ENCODE measurements around the gene COL25A1.
"Not testable (repeated sequence)": the region's sequence is repeated elsewhere in the genome, so short reads cannot be mapped to it uniquely, and the experiment has no call there.

The COL25A1 gene

DNA sequence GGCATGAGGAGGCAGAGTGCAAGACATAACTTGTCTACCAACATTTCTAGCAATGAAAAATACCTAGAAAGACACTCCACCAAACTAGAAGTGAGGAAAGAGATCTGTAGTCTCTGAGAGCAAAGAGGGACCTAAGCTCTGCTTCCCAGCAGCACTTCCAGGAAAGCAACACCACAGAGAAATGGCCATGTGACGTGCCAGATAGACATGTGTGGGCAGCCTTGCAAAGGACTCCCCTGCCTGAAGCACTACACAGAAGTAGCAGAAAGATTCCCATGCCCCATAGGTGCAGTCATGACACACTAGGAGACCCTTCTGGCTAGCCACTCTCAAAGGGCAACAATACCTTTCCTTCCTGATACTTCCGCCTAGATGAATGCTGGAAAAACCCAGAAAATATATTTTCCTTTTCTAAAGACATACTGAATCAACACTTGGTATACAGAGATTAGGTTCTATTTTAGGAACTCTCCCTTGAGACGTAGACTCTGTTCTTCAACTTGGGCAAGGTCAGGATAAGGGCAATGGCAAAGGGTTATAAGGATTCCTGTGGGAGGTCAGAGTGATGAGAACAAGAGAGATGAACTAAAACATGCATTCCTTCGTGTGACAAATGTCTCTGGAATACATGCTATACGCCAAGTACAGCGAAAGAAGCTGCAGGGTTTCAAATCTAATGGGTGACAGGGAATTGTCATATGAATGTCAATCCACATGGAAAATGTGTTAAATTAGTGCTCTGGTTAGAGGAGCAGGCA is 352.1 kb downstream of the COL25A1 start:
- DNase-seq (ENCODE audit: low spot score) = no peak

DNA sequence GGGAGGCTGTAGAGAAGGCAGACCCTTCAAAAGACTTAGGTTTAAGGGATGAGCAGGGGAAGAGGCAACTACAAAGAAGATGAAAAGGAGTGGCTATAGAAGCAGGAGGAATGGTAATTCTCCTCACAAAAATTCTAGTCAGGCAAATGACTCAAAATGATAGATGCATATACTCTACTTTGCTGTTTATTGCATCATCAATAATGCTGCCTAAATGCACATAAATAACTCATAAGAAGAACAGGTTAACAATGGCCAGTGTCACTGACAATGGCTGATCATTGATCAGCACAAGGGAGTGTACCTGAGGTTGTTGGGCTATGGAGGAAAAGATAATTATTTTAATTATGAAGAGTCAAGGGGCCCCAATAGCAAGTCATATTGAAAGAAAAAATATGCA is 354.9 kb downstream of the COL25A1 start:
- DNase-seq (ENCODE audit: low spot score) = no peak

DNA sequence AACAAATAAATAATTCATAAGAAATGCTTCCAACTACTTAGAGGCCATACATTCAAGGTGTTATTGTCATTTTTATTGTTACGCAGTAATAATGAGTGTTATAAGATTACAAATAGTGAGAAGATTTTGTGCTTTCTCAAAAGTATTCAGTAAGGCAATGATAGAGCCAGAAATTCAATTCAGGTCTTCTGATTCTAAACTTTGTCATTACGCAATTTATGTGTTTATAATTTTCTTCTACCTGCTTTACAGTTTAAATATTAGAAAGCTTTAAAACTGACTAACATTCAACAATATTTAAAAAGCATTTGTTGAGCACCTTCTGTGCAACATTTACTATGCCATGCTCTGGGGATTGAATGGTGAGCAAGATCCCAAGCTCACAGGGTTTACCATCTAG is 356.2 kb downstream of the COL25A1 start:
- DNase-seq (ENCODE audit: low spot score) = no peak

DNA sequence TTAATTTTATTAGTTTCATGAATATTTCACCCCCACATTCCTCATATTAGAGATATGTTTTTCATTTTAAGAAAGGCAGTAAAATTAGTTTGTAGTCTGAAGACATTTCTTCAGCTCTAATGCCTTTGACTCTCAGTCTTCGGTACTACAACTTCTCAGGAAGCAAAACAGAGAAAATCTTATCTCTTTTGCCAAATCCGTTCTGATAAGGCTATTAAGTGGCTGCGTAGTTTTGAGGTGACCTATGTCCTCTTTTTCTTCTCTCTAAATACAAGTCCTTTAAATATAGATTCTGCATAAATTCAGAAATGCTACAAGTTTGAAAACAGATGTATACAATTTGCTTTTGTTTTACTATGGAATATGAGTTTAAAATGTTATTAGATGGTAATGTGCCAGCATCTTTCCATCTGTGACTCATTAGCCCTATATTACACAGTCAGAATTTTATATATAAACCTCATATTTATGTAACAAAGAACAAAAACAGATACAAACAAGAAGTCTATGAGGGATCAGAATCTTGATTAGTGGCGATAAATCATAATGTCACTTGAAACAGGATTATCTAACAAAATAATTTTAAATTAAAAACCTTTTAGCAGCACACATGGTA is 358.4 kb downstream of the COL25A1 start:
- no peak for DNase-seq (ENCODE audit: low spot score)

DNA sequence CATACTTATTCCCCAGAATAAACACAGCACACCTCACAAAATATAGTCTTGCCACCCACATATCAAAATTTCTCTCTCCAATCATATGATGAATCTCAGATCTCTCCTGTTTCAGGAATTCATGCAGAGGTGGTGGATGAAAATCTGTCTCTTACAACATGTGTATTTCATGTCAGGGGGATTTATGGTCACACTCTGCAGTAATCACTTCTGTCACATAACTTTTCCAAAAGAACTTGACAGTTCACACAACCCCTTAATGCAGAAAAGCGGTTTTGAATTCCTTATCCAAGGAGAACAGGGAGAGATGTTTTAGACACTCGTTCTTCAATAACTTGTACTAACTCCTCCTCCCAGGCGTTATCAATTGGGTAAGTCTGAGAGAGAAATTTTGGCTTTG is 359.1 kb downstream of the COL25A1 start:
- DNase-seq (ENCODE audit: low spot score) = no peak

GRCh38 chr4:108941904-108942430 is 360.5 kb downstream of the COL25A1 start:
- no peak for DNase-seq (ENCODE audit: low spot score)

DNA sequence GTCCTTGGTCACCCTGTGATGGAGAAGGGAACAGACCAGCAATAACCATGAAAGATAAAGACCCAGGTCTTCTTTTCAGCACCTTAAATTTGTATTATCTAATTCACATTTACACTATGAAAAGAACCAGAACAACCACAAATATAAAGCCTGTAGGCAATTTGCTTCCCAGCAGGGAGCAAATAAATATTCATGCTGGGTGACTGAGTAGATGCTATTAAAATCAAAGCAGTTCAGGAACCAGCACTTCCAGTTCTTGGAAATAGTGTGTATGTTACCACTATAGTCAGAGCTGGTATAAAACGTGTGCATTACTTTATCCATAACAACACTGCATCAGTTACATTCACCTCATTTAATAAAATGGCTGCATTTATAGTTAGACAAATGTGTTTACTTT is 361.8 kb downstream of the COL25A1 start:
- no peak for DNase-seq (ENCODE audit: low spot score)

DNA sequence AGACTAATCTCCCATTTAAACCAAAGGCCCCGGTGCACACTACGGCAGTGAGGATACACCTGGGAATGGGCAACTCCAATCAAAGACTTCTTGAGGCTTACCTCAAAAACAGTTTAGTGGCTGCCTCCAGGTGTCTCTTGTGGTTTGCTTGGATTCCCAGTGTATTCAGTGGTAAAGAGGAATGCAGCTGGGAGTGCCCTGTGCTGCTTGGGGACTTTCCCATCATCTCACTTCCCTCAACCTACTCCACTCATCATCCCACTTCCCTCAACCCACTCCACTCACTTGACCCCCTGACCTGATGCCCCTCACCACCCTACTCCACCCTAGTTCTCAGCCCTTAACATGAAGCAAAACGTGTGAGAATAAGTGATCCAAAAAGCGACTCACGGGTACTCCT is 362.3 kb downstream of the COL25A1 start:
- no peak for DNase-seq (ENCODE audit: low spot score)

DNA sequence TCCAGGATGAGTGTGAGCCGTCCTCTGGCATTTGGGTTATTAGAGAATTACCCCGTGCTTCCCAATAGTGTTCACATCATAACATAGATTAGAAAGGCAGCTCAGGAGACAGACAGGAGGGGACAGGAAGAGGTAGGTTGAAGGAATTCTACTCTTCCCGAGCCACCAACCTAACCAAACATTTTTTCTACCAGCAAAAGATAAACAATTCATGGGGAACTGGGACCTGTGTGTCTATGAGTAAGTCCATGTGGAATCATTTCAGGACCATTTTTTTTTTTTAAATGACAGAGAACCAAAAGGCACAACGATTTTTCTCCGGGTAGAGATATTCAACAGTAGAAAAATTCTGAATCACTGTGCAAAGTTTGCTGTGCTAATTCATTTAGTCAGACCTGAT is 365.4 kb downstream of the COL25A1 start:
- no peak for DNase-seq (ENCODE audit: low spot score)

GRCh38 chr4:108933925-108934324 is 368.5 kb downstream of the COL25A1 start:
- not testable (repeated sequence) for DNase-seq (ENCODE audit: low spot score)

GRCh38 chr4:108933046-108933445 is 369.4 kb downstream of the COL25A1 start:
- no peak for DNase-seq (ENCODE audit: low spot score)

DNA sequence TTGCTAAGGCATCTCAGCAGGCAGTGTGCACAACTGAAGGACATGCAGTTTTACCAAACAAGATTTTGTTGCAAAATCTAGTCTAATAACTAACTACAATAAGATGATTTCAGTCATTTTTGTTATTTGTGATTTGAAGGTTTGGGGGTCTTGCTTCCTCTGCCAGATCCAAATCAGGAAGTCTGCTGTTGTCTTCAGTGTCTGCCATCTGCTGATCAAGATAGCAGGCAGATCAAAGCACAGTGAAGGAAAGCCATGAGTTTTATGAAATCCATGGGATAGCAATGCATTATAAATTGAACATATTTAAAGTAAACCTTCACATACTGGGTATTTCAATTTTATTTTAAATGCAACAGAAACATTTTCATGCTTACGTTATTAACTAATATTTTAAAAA is 370.5 kb downstream of the COL25A1 start:
- DNase-seq (ENCODE audit: low spot score) = no peak

GRCh38 chr4:108930186-108930585 is 372.3 kb downstream of the COL25A1 start:
- no peak for DNase-seq (ENCODE audit: low spot score)

DNA sequence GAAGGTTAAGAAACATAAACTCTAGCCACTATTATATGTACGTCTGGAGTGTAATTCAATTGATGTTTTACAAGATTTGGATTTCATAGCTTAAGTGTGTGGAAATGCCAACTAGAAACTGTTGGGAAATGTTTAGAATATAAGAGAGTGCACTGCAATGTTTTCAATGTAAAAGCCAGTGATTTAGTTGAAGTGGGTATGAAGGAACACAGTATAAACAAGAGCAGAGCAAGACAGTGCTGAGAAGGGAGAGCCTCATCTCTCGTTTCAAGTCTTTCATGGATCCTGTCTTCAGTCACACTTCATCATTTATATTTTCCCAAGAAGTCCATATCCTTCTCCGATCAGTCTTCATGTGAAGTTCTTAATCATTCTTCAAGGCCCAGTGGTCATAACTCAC is 375.7 kb downstream of the COL25A1 start:
- no peak for DNase-seq (ENCODE audit: low spot score)

- DNase-seq (ENCODE audit: low spot score) = no peak
Observed at GRCh38 chr4:108926061-108926460, 376.4 kb downstream of the COL25A1 start.

- DNase-seq (ENCODE audit: low spot score) = no peak
Observed at GRCh38 chr4:108922191-108922590, 380.3 kb downstream of the COL25A1 start.

DNA sequence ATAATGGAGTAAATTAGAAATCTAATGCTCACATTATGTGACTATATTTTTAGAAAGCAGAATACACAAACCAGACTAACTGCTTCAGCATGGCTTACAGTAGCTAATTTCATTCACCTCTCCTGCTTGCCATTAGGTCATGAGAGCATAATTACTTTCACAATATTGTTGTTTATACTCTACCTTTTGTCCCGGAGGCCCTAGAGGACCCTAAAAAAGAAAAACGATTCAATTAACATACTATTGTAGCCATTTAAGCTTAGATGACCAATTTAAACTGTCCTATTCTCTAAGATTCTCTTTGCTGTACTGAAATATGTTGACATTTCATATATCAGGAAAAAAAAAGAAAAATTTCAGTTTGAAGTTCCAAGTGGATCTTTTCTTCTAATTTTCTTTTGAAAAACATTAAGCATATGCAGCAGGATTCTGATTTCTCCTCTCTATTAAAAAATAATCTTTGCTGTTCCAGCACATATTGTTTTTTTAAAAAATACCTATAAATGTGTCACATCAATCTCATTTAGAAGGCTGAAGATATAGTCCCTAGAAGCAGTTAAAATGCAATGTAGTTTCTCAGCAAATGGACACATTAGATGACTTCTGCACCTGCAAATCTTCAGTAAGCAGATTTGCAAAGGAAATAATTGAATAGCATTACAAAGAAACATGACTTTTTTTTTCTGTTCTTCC is 381.9 kb downstream of the COL25A1 start:
- no peak for DNase-seq (ENCODE audit: low spot score)

DNA sequence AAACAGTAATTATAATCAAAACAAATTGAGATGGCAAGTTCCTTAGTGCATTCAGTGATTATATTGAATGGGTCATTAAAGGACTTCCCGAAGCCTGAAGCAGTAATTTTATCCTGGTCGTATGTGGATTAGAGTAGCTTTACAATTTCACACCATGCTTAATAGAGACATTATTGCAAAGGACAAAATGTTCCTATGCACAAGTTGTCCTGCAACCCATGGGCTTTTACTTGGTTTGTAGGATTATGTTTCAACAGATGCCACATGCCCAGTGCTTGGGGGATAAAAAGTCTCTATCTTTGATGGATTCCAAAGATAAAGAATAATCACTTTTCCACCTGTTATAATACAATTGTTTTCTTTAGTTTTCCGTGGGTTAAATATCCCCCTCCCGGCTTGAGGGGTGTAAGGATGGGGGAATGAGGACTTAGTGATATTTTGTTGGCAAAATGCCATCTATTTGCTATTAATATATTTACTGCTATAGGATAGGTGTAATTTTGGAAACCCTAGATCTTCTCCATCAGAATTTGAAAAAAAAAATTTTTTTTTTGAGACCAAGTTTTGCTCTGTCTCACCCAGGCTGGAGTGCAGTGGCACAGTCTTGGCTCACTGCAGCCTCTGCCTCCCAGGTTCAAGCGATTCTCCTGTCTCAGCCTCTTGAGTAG is 383.1 kb downstream of the COL25A1 start:
- no peak for DNase-seq (ENCODE audit: low spot score)

DNA sequence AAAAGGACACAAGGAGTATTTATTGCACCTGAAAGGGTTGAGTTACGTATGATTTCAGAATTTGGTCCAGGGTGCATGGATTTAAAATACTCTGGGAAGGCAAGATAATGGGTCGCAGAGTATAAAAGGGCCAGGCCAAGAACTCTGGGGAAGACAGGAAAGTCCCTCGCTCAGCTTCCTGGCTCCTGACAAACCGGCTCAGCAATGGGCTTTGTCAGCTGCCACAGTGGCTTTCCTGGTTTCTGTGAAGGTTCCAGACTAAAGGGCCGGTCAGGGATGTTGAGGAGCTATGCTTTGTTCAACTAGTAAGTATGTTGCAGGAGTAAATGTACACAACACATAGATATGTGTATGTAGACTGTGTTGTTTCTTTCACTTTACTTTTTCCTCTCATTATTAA is 385.2 kb downstream of the COL25A1 start:
- no peak for DNase-seq (ENCODE audit: low spot score)

- no peak for DNase-seq (ENCODE audit: low spot score)
Observed at GRCh38 chr4:108916638-108917037, 385.8 kb downstream of the COL25A1 start.

DNA sequence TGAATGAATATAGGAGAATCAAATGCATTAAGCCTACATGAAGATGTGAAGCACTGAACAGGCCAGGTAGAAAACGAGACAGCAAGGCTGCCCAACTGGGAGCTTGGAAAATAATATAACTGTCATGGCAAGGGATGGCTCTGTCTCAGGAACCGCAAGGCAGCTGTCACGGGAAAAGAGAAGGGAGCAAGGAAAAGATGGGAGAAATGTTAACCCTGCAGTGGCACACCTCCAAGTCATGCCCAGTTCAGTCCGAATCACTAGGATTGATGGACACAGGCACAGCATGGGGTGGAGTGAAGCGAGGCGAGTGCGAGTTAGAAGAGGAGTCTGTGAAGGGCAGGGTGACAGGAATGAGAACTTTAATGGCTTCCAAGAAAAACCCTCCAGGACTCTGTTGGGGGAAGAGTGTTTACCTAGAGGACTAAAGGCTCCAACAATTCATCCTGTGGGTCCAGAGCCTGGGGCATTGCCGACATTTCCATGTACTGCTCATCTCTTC is 395.5 kb downstream of the COL25A1 start:
- no peak for DNase-seq (ENCODE audit: low spot score)

- DNase-seq (ENCODE audit: low spot score) = no peak
Observed at GRCh38 chr4:108906006-108906405, 396.5 kb downstream of the COL25A1 start.
